ENCODE results near the gene POMGNT2. TPM values are rescaled to one million over a fixed set of nuclear protein-coding genes. Genes with fewer than 3 reads are reported as not detected.

POMGNT2 gene
- total and polyA plus RNA-seq, 2 of the 8 experiments (the other 6 are each of a cell fraction or from before 2014, with no cell fraction given) = 13.6 to 35.7 TPM

- no peaks in the 10 kb centered on the region for H3K36me3 ChIP-seq (ENCODE audit: control insufficient read depth in 2 of 4, insufficient read depth in 4 of 4, low read length in 3 of 4)
- WGBS, 2 experiments (ENCODE audit: extremely low coverage in 1 of 2, insufficient coverage in 1 of 2, insufficient read length in 1 of 2, insufficient replicate concordance in 2 of 2, low coverage in 1 of 2, low lambda C conversion rate in 2 of 2, missing lambda C conversion rate in 1 of 2) = 82% methylated on average over 7 of the region's 7 CpGs; no CpG with 5 or more reads in 1 of the 2 experiments
- no peak overlapping the region for H4K5ac ChIP-seq (ENCODE audit: insufficient read length, low read depth, low read length)
- H2BK20ac ChIP-seq (ENCODE audit: low read length) = 0 out of 2 replicates have a peak overlapping the region, but pooled peaks have one; percentile 53
- no peak overlapping the region for H3K27ac ChIP-seq (ENCODE audit: low read depth, low read length)
- H2AK5ac ChIP-seq (ENCODE audit: low read depth, low read length) = no peak overlapping the region
- no peaks in the 10 kb centered on the region for H3K79me1 ChIP-seq (ENCODE audit: low read depth, low read length)
- no peak overlapping the region for H3K4ac ChIP-seq (replicated peaks; ENCODE audit: insufficient read length, low read depth, low read length)
- DNase-seq (ENCODE audit: low read depth in 1 of 2, low spot score in 2 of 2) (no peak), FAIRE-seq (no peak)
- POLR2A ChIA-PET (ENCODE audit: partially characterized antibody) = no interaction called here
- no peak overlapping the region for H2BK5ac ChIP-seq (ENCODE audit: low read depth, low read length)
- no peak overlapping the region for H4K8ac ChIP-seq (ENCODE audit: extremely low read depth, insufficient read depth, low read length)
- H4K20me1 ChIP-seq (replicated peaks in 1 of 2; ENCODE audit: control insufficient read depth in 1 of 2, insufficient read depth in 2 of 2, low read length in 2 of 2) = no peaks in the 10 kb centered on the region
- no peak overlapping the region for H3K4me3 ChIP-seq (ENCODE audit: extremely low read depth in 1 of 4, insufficient read depth in 2 of 4, low read depth in 3 of 4, low read length in 4 of 4)
- H3K9ac ChIP-seq (replicated peaks in 1 of 4; ENCODE audit: extremely low read depth in 1 of 4, low read depth in 3 of 4, low read length in 3 of 4) = no peak overlapping the region
- no peak overlapping the region for H3K18ac ChIP-seq (ENCODE audit: extremely low read depth, low read length)
- peaks cover 0 to 6% (median 1%) of the 10 kb centered on the region in 4 experiments; a peak in 4 of 7 replicates for H3K4me1 ChIP-seq (replicated peaks in 1 of 4; ENCODE audit: control insufficient read depth in 3 of 4, insufficient read depth in 4 of 4, low read length in 3 of 4)
- no peak overlapping the region for H3K23ac ChIP-seq (ENCODE audit: insufficient read length)
- H3K56ac ChIP-seq (replicated peaks; ENCODE audit: insufficient read length, low read depth, low read length) = no peak overlapping the region
- 0 out of 2 replicates have a peak overlapping the region, but pooled peaks have one; percentile 9 for H2BK15ac ChIP-seq (ENCODE audit: low read length)
- H3K14ac ChIP-seq (ENCODE audit: insufficient read length) = no peak overlapping the region
- H2BK120ac ChIP-seq (replicated peaks; ENCODE audit: low read depth, low read length) = no peak overlapping the region
- H3K9me3 ChIP-seq (ENCODE audit: insufficient read depth in 2 of 2, low read depth in 1 of 2, low read length in 1 of 2) = no peaks in the 10 kb centered on the region
- TF ChIP-seq TAF7 (optimal IDR thresholded peaks at IDR 0.05; ENCODE audit: borderline replicate concordance, low read depth, low read length) (no peak), BACH1 (IDR thresholded peaks at IDR 0.05; ENCODE audit: low read length) (peak; percentile 87), MAFK (IDR thresholded peaks at IDR 0.05; ENCODE audit: low read depth, low read length) (peak; percentile 59)
- no peaks in the 10 kb centered on the region for H3K27me3 ChIP-seq (replicated peaks in 1 of 4; ENCODE audit: control insufficient read depth in 3 of 4, extremely low read depth in 1 of 4, insufficient read depth in 3 of 4, low read length in 3 of 4)
- CTCF ChIA-PET (ENCODE audit: partially characterized antibody) = interaction anchor here (0.9 to 1.3 kb wide), 4 partner anchors 9 to 233 kb away, joined by 3 read pairs; no protein-coding TSS in a partner anchor
- no peaks in the 10 kb centered on the region for H3K79me2 ChIP-seq (ENCODE audit: control insufficient read depth in 1 of 2, insufficient read depth in 2 of 2, low read length in 2 of 2)
- no peak overlapping the region; a peak in 1 of 4 replicates for H3K4me2 ChIP-seq (ENCODE audit: insufficient read depth in 1 of 2, low read depth in 2 of 2, low read length in 2 of 2)
- H2AFZ ChIP-seq (ENCODE audit: low read length) = peak overlapping the region; percentile 48; the same call in 1 of the 2 replicates
- no peaks in the 10 kb centered on the region for H3K23me2 ChIP-seq (ENCODE audit: low read depth, low read length)
- no peak overlapping the region for H4K91ac ChIP-seq (replicated peaks; ENCODE audit: insufficient read length, low read length)
- H2BK12ac ChIP-seq (ENCODE audit: low read depth, low read length) = peak overlapping the region; percentile 12; the same call in 1 of the 2 replicates
Observed at GRCh38 chr3:43144761-43145490, 39.0 kb upstream of the POMGNT2 start.
